ENCODE data around the gene SPEM2. TPM values are rescaled to one million over a fixed set of nuclear protein-coding genes. Genes with fewer than 3 reads are reported as not detected.
A peak's percentile ranks its signal among the peaks of the same experiment; 100 is the strongest.

The SPEM2 gene
- total RNA-seq, 1 donor from 2014 or later, result not detected

- no peak for DNase-seq
- TF ChIP-seq, protein P1, sequence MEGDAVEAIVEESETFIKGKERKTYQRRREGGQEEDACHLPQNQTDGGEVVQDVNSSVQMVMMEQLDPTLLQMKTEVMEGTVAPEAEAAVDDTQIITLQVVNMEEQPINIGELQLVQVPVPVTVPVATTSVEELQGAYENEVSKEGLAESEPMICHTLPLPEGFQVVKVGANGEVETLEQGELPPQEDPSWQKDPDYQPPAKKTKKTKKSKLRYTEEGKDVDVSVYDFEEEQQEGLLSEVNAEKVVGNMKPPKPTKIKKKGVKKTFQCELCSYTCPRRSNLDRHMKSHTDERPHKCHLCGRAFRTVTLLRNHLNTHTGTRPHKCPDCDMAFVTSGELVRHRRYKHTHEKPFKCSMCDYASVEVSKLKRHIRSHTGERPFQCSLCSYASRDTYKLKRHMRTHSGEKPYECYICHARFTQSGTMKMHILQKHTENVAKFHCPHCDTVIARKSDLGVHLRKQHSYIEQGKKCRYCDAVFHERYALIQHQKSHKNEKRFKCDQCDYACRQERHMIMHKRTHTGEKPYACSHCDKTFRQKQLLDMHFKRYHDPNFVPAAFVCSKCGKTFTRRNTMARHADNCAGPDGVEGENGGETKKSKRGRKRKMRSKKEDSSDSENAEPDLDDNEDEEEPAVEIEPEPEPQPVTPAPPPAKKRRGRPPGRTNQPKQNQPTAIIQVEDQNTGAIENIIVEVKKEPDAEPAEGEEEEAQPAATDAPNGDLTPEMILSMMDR (IDR thresholded peaks at IDR 0.05; ENCODE audit: partially characterized antibody, unreplicated experiment), result no peak
- peaks cover 10% of the 10 kb centered on the region for H3K9me3 Mint-ChIP-seq (ENCODE audit: unreplicated experiment)
- peak overlapping the region; percentile 92 for H3K27ac Mint-ChIP-seq (ENCODE audit: unreplicated experiment)
- H3K36me3 Mint-ChIP-seq (ENCODE audit: unreplicated experiment), result no peaks in the 10 kb centered on the region
- H3K4me1 Mint-ChIP-seq (ENCODE audit: low read depth, unreplicated experiment), result peaks cover 10% of the 10 kb centered on the region
- H3K4me3 Mint-ChIP-seq (ENCODE audit: unreplicated experiment), result peak overlapping the region; percentile 85
- H3K27me3 Mint-ChIP-seq (ENCODE audit: unreplicated experiment), result peaks cover 7% of the 10 kb centered on the region
These were observed 21.8 kb upstream of the SPEM2 start for GRCh38 chr17:7403727-7403976.

- TF ChIP-seq, protein P1 (IDR thresholded peaks at IDR 0.05; ENCODE audit: partially characterized antibody, unreplicated experiment), result no peak
- Mint-ChIP-seq H3K27me3 (ENCODE audit: unreplicated experiment) (peaks cover 10% of the 10 kb centered on the region), H3K36me3 (ENCODE audit: unreplicated experiment) (peaks cover 3% of the 10 kb centered on the region), H3K4me3 (ENCODE audit: unreplicated experiment) (peak within 1 kb of the TSS; percentile 85), H3K9me3 (ENCODE audit: unreplicated experiment) (peaks cover 10% of the 10 kb centered on the region), H3K27ac (ENCODE audit: unreplicated experiment) (peak within 1 kb of the TSS; percentile 92), H3K4me1 (ENCODE audit: low read depth, unreplicated experiment) (peaks cover 10% of the 10 kb centered on the region)
- peak; percentile 96 for DNase-seq
These were observed 21.3 kb upstream of the SPEM2 start, which contains the start of gene TMEM256 for GRCh38 chr17:7403977-7404736. TMEM256 (minus strand) TSS chr17:7404097; CDS start chr17:7404084, 13 bp downstream.

DNA sequence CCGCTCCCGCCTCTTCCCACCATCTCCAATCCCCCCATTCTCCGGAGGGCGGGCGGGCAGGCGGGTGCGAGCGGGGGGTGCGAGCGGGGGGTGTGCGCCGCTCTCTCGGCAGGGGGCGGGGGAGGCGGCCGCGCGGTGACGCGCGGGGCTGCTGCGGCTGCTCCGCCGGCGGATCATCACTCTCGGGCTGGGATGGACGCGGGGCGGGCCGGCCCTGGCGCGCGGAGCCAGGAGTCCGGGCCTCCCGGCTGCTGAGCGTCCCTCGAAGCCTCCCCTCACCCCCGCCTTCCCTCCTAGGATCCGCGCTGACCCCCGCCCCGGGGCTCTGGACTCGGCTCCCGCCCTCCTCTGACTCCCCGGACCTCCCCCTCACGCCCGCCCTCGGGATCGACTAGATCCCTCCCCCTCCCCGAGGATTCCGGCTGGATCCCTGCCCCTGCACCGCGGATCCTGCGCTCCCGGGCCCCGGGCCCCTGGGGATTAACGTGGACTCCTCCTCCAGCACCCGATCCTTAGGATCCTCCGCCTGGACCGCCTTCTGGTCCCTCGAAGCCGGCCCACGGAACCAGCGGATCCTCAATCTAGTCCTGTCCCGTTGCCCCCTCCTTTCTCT, 20.6 kb upstream of the SPEM2 start:
- Mint-ChIP-seq H3K4me3 (ENCODE audit: unreplicated experiment) (peak overlapping the region; percentile 85), H3K9me3 (ENCODE audit: unreplicated experiment) (peaks cover 11% of the 10 kb centered on the region), H3K4me1 (ENCODE audit: low read depth, unreplicated experiment) (peaks cover 16% of the 10 kb centered on the region), H3K27ac (ENCODE audit: unreplicated experiment) (peak overlapping the region; percentile 92), H3K27me3 (ENCODE audit: unreplicated experiment) (peaks cover 12% of the 10 kb centered on the region), H3K36me3 (ENCODE audit: unreplicated experiment) (peaks cover 10% of the 10 kb centered on the region)
- TF ChIP-seq, protein P1 (IDR thresholded peaks at IDR 0.05; ENCODE audit: partially characterized antibody, unreplicated experiment), result peak; percentile 13
- DNase-seq, result peak; percentile 75

DNA sequence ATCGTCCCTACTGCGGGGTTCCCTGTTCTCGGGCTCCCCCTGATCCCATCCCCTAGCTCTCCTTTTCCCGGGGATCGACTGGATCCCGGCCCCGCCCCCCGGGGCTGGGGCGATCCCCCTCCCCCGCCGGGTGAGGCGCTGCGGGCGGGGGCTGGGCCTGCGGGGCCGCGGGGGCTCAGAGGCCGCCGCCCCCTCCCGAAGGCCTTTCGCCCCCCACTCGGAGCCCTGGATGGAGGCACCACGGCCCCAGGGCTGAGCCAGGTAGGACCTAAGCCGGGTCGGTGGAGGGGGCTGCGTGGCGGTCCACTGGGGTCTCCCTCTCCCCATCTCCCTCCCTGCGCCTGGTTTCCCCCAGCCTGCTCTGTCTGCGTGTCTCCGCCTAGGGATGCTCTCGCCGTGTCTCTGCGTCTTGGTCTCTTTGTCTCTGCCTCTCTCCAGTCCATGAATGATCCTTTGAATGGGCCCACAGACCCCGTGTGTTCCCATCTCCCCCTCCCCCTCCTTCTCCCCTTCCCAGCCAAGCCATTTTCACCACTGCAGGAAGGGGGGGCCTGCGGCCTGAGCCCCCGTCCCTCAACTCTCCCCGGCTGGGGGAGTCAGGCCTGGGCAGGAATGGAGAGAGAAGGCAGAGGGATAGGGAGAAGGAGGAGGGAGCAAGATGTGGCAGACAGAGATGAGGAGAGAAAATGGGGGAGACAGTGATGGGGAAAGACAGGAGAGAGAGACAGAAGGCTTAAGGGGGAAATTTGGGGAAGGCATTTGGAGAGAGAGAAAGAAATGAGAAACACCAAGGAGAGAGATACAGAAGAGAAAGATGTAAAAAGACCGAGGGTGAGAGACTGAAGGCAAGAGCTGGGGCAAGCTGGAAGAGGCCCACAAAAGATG, 19.8 kb upstream of the SPEM2 start:
- TF ChIP-seq, protein P1 (IDR thresholded peaks at IDR 0.05; ENCODE audit: partially characterized antibody, unreplicated experiment), result no peak
- peaks cover 16% of the 10 kb centered on the region for H3K4me1 Mint-ChIP-seq (ENCODE audit: low read depth, unreplicated experiment)
- peak overlapping the region; percentile 91 for H3K4me3 Mint-ChIP-seq (ENCODE audit: unreplicated experiment)
- peaks cover 14% of the 10 kb centered on the region for H3K36me3 Mint-ChIP-seq (ENCODE audit: unreplicated experiment)
- H3K9me3 Mint-ChIP-seq (ENCODE audit: unreplicated experiment), result peaks cover 11% of the 10 kb centered on the region
- DNase-seq, result peak; percentile 49
- H3K27me3 Mint-ChIP-seq (ENCODE audit: unreplicated experiment), result peaks cover 13% of the 10 kb centered on the region
- peak overlapping the region; percentile 76 for H3K27ac Mint-ChIP-seq (ENCODE audit: unreplicated experiment)
